GM23338 (cell line): ENCODE data around the gene KMT2C. TPM values are rescaled to one million over a fixed set of nuclear protein-coding genes. Genes with fewer than 3 reads are reported as not detected.
"Not testable (repeated sequence)": the region's sequence is repeated elsewhere in the genome, so short reads cannot be mapped to it uniquely, and the experiment has no call there.

Source experiments
- ATAC-seq: fragments of 200-7000 bp; cut with Tn5 transposase; 3 replicates; pipeline ENCODE4 v1.9.1; 2020
- DNase-seq: peaks from one replicate; pipeline ENCODE4 v3.0.0-alpha.2; 2015; ENCODE audit warnings: low spot score
- H2AFZ ChIP-seq: fragments of 200-600 bp; sonication (generic); 2 replicates; pipeline ENCODE4 v1.8.0; 2016; ENCODE audit warnings: antibody characterized with exemption, mild to moderate bottlenecking, moderate library complexity
- H3F3A ChIP-seq: fragments of 200-600 bp; sonication (generic); replicated peaks from 2 replicates; pipeline ENCODE4 v1.8.0; 2017; ENCODE audit warnings: antibody characterized with exemption, mixed run types, low read depth
- H3K27ac ChIP-seq: fragments of 200-600 bp; sonication (generic); 2 replicates; pipeline ENCODE4 v1.6.1; 2016; ENCODE audit warnings: low read depth
- H3K27me3 ChIP-seq: fragments of 200-600 bp; sonication (generic); 2 replicates; pipeline ENCODE4 v1.8.0; 2016; ENCODE audit warnings: mild to moderate bottlenecking, mixed run types, moderate library complexity; ENCODE audit not compliant: insufficient read depth
- H3K36me3 ChIP-seq: fragments of 200-600 bp; sonication (generic); 2 replicates; pipeline ENCODE4 v1.8.0; 2016; ENCODE audit warnings: mild to moderate bottlenecking; ENCODE audit not compliant: insufficient read depth
- H3K4me1 ChIP-seq: fragments of 200-600 bp; sonication (generic); 2 replicates; pipeline ENCODE4 v1.8.0; 2016; ENCODE audit warnings: mild to moderate bottlenecking, moderate library complexity; ENCODE audit not compliant: insufficient read depth
- H3K4me2 ChIP-seq: fragments of 200-600 bp; sonication (generic); 2 replicates; pipeline ENCODE4 v1.7.1; 2017; ENCODE audit warnings: mixed run types
- H3K4me3 ChIP-seq: fragments of 200-600 bp; sonication (generic); 2 replicates; pipeline ENCODE4 v1.6.1; 2016; ENCODE audit warnings: mixed run types
- H3K79me2 ChIP-seq: fragments of 200-600 bp; sonication (generic); replicated peaks from 2 replicates; pipeline ENCODE4 v1.8.0; 2017; ENCODE audit warnings: mild to moderate bottlenecking; ENCODE audit not compliant: insufficient read depth
- H3K9me2 ChIP-seq: fragments of 200-600 bp; sonication (generic); 2 replicates; pipeline ENCODE4 v1.8.0; 2017; ENCODE audit not compliant: insufficient read depth
- H4K20me1 ChIP-seq: fragments of 200-600 bp; sonication (generic); replicated peaks from 2 replicates; pipeline ENCODE4 v1.8.0; 2017; ENCODE audit warnings: mild to moderate bottlenecking; ENCODE audit not compliant: insufficient read depth
- H3K27ac Mint-ChIP-seq: 2 replicates; pipeline ENCODE4 v1.8.0; 2020; ENCODE audit warnings: inconsistent platforms, mild to moderate bottlenecking, moderate library complexity, mixed read lengths
- H3K27me3 Mint-ChIP-seq: 3 replicates; pipeline ENCODE4 v1.8.0; 2022; ENCODE audit warnings: low read depth, mild to moderate bottlenecking, moderate library complexity, mixed read lengths, inconsistent platforms; ENCODE audit not compliant: insufficient read depth, poor library complexity
- H3K36me3 Mint-ChIP-seq: 3 replicates; pipeline ENCODE4 v1.8.0; 2021; ENCODE audit warnings: low read depth, mild to moderate bottlenecking, inconsistent platforms, moderate library complexity, mixed read lengths
- H3K4me1 Mint-ChIP-seq: 3 replicates; pipeline ENCODE4 v1.8.0; 2020; ENCODE audit warnings: mild to moderate bottlenecking, inconsistent platforms, mixed read lengths
- H3K4me3 Mint-ChIP-seq: 3 replicates; pipeline ENCODE4 v1.8.0; 2021; ENCODE audit warnings: moderate library complexity, mild to moderate bottlenecking, inconsistent platforms, mixed read lengths
- H3K9me3 Mint-ChIP-seq: 3 replicates; pipeline ENCODE4 v1.8.0; 2020; ENCODE audit warnings: moderate library complexity, mild to moderate bottlenecking, inconsistent platforms, mixed read lengths
- ETS1 ChIP-seq: IDR thresholded peaks from 2 replicates; pipeline ENCODE4 v1.6.1; 2016; ENCODE audit warnings: antibody characterized with exemption
- NANOG ChIP-seq: IDR thresholded peaks from 2 replicates; pipeline ENCODE4 v1.6.1; 2016; ENCODE audit warnings: antibody characterized with exemption, borderline replicate concordance
- REST ChIP-seq: IDR thresholded peaks from one replicate; pipeline ENCODE4 v1.6.1; 2018; ENCODE audit warnings: antibody characterized with exemption; ENCODE audit not compliant: unreplicated experiment
- STAT1 ChIP-seq: IDR thresholded peaks from one replicate; pipeline ENCODE4 v1.6.1; 2016; ENCODE audit warnings: antibody characterized with exemption; ENCODE audit not compliant: unreplicated experiment
- polyA plus RNA-seq: library from polyadenylated mRNA; unstranded; fragments of >200 nt; fragmentation: Nextera tagmentation; extraction: Ambion mirVana; gene quantifications from 2 replicates; pipeline ENCODE4 v1.2.1, GENCODE V29; 2016
- total RNA-seq: library from RNA; depleted of rRNA; stranded (reverse); fragments of >200 nt; shearing (Covaris generic); gene quantifications from 2 replicates; pipeline ENCODE4 v1.2.3, GENCODE V29; 2014

KMT2C gene
- total and polyA plus RNA-seq, 2 experiments from 2014 or later: 11.4 to 39.0 TPM

GRCh38 chr7:152243464-152243863 is 192.3 kb downstream of the KMT2C start:
- not testable (repeated sequence) for H3F3A ChIP-seq, H3K36me3 Mint-ChIP-seq, ATAC-seq, H3K27me3 Mint-ChIP-seq, H3K4me3 ChIP-seq, DNase-seq, H3K4me1 ChIP-seq, H3K79me2 ChIP-seq, H3K4me2 ChIP-seq, H3K9me3 Mint-ChIP-seq, H3K27ac Mint-ChIP-seq, H3K36me3 ChIP-seq, H3K27me3 ChIP-seq, H3K27ac ChIP-seq, H4K20me1 ChIP-seq, H3K9me2 ChIP-seq, H2AFZ ChIP-seq, H3K4me3 Mint-ChIP-seq
- peaks cover 16% of the 10 kb centered on the region for H3K4me1 Mint-ChIP-seq

- H3K36me3 Mint-ChIP-seq, ATAC-seq, H3K27me3 Mint-ChIP-seq, DNase-seq, H3K79me2 ChIP-seq, H3K9me2 ChIP-seq, H3K9me3 Mint-ChIP-seq, H2AFZ ChIP-seq, H3K27ac Mint-ChIP-seq, H3K4me3 ChIP-seq, H3F3A ChIP-seq, H3K4me2 ChIP-seq, H3K4me3 Mint-ChIP-seq, H3K36me3 ChIP-seq, H3K27ac ChIP-seq, H3K27me3 ChIP-seq, H4K20me1 ChIP-seq: not testable (repeated sequence)
- peaks cover 16% of the 10 kb centered on the region for H3K4me1 Mint-ChIP-seq
- peaks cover 11% of the 10 kb centered on the region; the same call in 1 of the 2 replicates for H3K4me1 ChIP-seq
Measured at GRCh38 chr7:152241301-152241700, 194.5 kb downstream of the KMT2C start.

GRCh38 chr7:152236306-152236705 is 199.5 kb downstream of the KMT2C start:
- DNase-seq, H3K4me3 Mint-ChIP-seq, H3K9me2 ChIP-seq, H3K9me3 Mint-ChIP-seq, H3K4me3 ChIP-seq, H3K27me3 ChIP-seq, H3K27ac Mint-ChIP-seq, H3K4me2 ChIP-seq, H4K20me1 ChIP-seq, H3K79me2 ChIP-seq, H3K36me3 ChIP-seq, H3K27me3 Mint-ChIP-seq, ATAC-seq, H3F3A ChIP-seq, H3K36me3 Mint-ChIP-seq, H3K27ac ChIP-seq, H2AFZ ChIP-seq: not testable (repeated sequence)
- peaks cover 11% of the 10 kb centered on the region; the same call in 1 of the 2 replicates for H3K4me1 ChIP-seq
- H3K4me1 Mint-ChIP-seq: peaks cover 16% of the 10 kb centered on the region

GRCh38 chr7:152234421-152234820 is 201.4 kb downstream of the KMT2C start:
- H3K4me3 Mint-ChIP-seq, H3F3A ChIP-seq, H3K27me3 ChIP-seq, H4K20me1 ChIP-seq, DNase-seq, H3K27ac ChIP-seq, ATAC-seq, H2AFZ ChIP-seq, H3K4me1 Mint-ChIP-seq, H3K79me2 ChIP-seq, H3K4me2 ChIP-seq, H3K9me3 Mint-ChIP-seq, H3K36me3 Mint-ChIP-seq, H3K4me3 ChIP-seq, H3K27me3 Mint-ChIP-seq, H3K9me2 ChIP-seq, H3K36me3 ChIP-seq: not testable (repeated sequence)
- H3K4me1 ChIP-seq: peaks cover 11% of the 10 kb centered on the region; the same call in 1 of the 2 replicates
- 0 out of 2 replicates have a peak overlapping the region, but pooled peaks have one; percentile 23 for H3K27ac Mint-ChIP-seq

GRCh38 chr7:152231089-152231488 is 204.7 kb downstream of the KMT2C start:
- H3K27me3 Mint-ChIP-seq: no peaks in the 10 kb centered on the region
- Histone ChIP-seq H3K27ac (no peak overlapping the region), H3K36me3 (no peaks in the 10 kb centered on the region), H3K79me2 (no peaks in the 10 kb centered on the region), H2AFZ (no peak overlapping the region), H3K9me2 (no peaks in the 10 kb centered on the region), H3K27me3 (no peaks in the 10 kb centered on the region), H3K4me1 (no peaks in the 10 kb centered on the region), H3F3A (no peaks in the 10 kb centered on the region), H3K4me3 (no peak overlapping the region), H4K20me1 (no peaks in the 10 kb centered on the region), H3K4me2 (no peak overlapping the region)
- no peaks in the 10 kb centered on the region for H3K9me3 Mint-ChIP-seq
- H3K4me1 Mint-ChIP-seq: no peaks in the 10 kb centered on the region
- ATAC-seq (no peak), DNase-seq (no peak)
- no peak overlapping the region for H3K27ac Mint-ChIP-seq
- H3K4me3 Mint-ChIP-seq: no peak overlapping the region
- 0 out of 3 replicates have a peak, but pooled peaks cover 3% of the 10 kb centered on the region for H3K36me3 Mint-ChIP-seq
- TF ChIP-seq ETS1 (no peak), NANOG (no peak), REST (no peak), STAT1 (no peak)
